Adrenal gland (tissue), 12 donors: ENCODE measurements around the gene MAP2K6. TPM values are rescaled to one million over a fixed set of nuclear protein-coding genes. Genes with fewer than 3 reads are reported as not detected.

Experiments
- DNase-seq, 7 donors: peaks; one replicate each; pipeline ENCODE4 v3.0.0-alpha.2; 2019 to 2020
- H3K27ac ChIP-seq, 5 donors: fragments of 200-600 bp; sonication (generic) in 4 of 5; 1 replicate in 3 of 5; 2 replicates in 2 of 5; pipeline versions ENCODE4 v1.5.1 to v1.8.0; 2016 to 2020; ENCODE audit warnings: mild to moderate bottlenecking in 1 of 5
- H3K27me3 ChIP-seq: fragments of 200-600 bp; 2 replicates; pipeline ENCODE4 v1.8.0; 2021
- H3K36me3 ChIP-seq, 2 donors: fragments of 200-600 bp; replicated peaks in 1 of 2; 1 replicate in 1 of 2; 2 replicates in 1 of 2; pipeline versions ENCODE4 v1.5.1 to v1.8.0; 2018 to 2022
- H3K4me1 ChIP-seq, 2 donors: fragments of 200-600 bp; replicated peaks in 1 of 2; 1 replicate in 1 of 2; 2 replicates in 1 of 2; pipeline versions ENCODE4 v1.5.1 to v1.8.0; 2018 to 2021
- H3K4me3 ChIP-seq, 4 donors: fragments of 200-600 bp; sonication (generic) in 3 of 4; one replicate each; pipeline ENCODE4 v1.5.1; 2016 to 2018
- H3K9me3 ChIP-seq, 3 donors: fragments of 200-600 bp; sonication (generic) in 1 of 3; replicated peaks in 1 of 3; 1 replicate in 2 of 3; 2 replicates in 1 of 3; pipeline versions ENCODE4 v1.5.1 to v1.8.0; 2016 to 2021
- CTCF ChIP-seq, 6 experiments: fragments of 450-650 bp in 4 of 6; fragments of 200-600 bp in 2 of 6; sonication (generic) in 1 of 6; IDR thresholded peaks; 1 replicate in 5 of 6; 2 replicates in 1 of 6; pipeline versions ENCODE4 v1.5.1 to v1.8.0; 2016 to 2021; ENCODE audit warnings: antibody characterized with exemption in 6 of 6, mild to moderate bottlenecking in 2 of 6, moderate library complexity in 1 of 6
- POLR2A ChIP-seq, 2 donors: fragments of 450-650 bp; IDR thresholded peaks; one replicate each; pipeline ENCODE4 v1.6.1; 2017; ENCODE audit warnings: antibody characterized with exemption in 2 of 2, mild to moderate bottlenecking in 2 of 2, moderate library complexity in 1 of 2
- WGBS, 4 donors: extraction: QIAGEN DNeasy Blood & Tissue Kit in 2 of 4; methylation state at CpG; one replicate each; pipeline versions ENCODE4 v1.1.5 to v1.1.7; 2013 to 2017; 5-methylcytosine and 5-hydroxymethylcytosine counted together
- intact Hi-C, 2 donors: fragments of 100-400 bp; cut with DNase I; formaldehyde crosslinking; loops; one replicate each; pipeline versions ENCODE4 v1.14.1 to v1.15.0; 2022 to 2023
- polyA plus RNA-seq, 3 donors: library from polyadenylated mRNA; stranded (reverse); fragments of 200-250 nt in 2 of 3; fragments of 350-450 nt in 1 of 3; fragmentation: Illumina TruSeq in 1 of 3; extraction: RNeasy Lipid Tissue Mini Kit (QIAGEN cat#74804) in 1 of 3; gene quantifications; one replicate each; pipeline ENCODE4 v1.2.3, GENCODE V29; 2013 to 2014
- total RNA-seq, 9 donors: library from RNA; depleted of rRNA in 4 of 9; stranded (reverse); fragments of >200 nt in 4 of 9; fragments of 120-200 nt in 1 of 9; fragmentation: NEBNext Ultra II Directional in 1 of 9; extraction: Animal tissue kit (Norgen Biotek cat#: 25700) in 1 of 9; gene quantifications; one replicate each; pipeline versions ENCODE4 v1.1.0 to v1.2.4, GENCODE V29; 2013 to 2023
- donor health status: healthy with polysubstance abuse.
- donor health status: Bipolar disorder and iron deficiency.
- donor health status: DM: yes; HTN: yes; CAD: no.
- donor health status: DM: no; HTN: no; CAD: no.
- donor health status: DM: no; HTN: no; CAD: no.
- donor health status: DM: yes; HTN: yes; CAD: no.

Gene MAP2K6
- total and polyA plus RNA-seq, 12 donors: 0.53 to 7.0 (median 1.9) TPM

- Histone ChIP-seq H3K9me3 (no peaks in the 10 kb centered on the region), H3K27ac (no peak overlapping the region), H3K4me1 (no peaks in the 10 kb centered on the region), H3K27me3 (no peaks in the 10 kb centered on the region), H3K36me3 (no peaks in the 10 kb centered on the region), H3K4me3 (no peak overlapping the region)
- intact Hi-C loops: no loop called here
- TF ChIP-seq CTCF (IDR thresholded peaks at IDR 0.05): no peak
- no peak for TF ChIP-seq POLR2A (IDR thresholded peaks at IDR 0.05)
- 90 to 96% (median 94%) methylated on average over 3 of the region's 3 CpGs for WGBS, 4 donors
- DNase-seq: no peak
Observed at GRCh38 chr17:69471406-69471805, 56.9 kb downstream of the MAP2K6 start.

- intact Hi-C loops: no loop called here
- TF ChIP-seq POLR2A (IDR thresholded peaks at IDR 0.05) (no peak), CTCF (IDR thresholded peaks at IDR 0.05) (no peak)
- no peaks in the 10 kb centered on the region for H3K27me3 ChIP-seq
- no peaks in the 10 kb centered on the region for H3K9me3 ChIP-seq
- WGBS, 4 donors: 78 to 83% (median 82%) methylated on average over 7 of the region's 7 CpGs
- no peak for DNase-seq
- H3K4me3 ChIP-seq: no peak overlapping the region
- H3K27ac ChIP-seq: no peak overlapping the region
- no peaks in the 10 kb centered on the region for H3K4me1 ChIP-seq
- no peaks in the 10 kb centered on the region for H3K36me3 ChIP-seq
Observed at GRCh38 chr17:69473841-69474831, 59.6 kb downstream of the MAP2K6 start.

GRCh38 chr17:69477204-69477902 is 62.9 kb downstream of the MAP2K6 start:
- H3K36me3 ChIP-seq: no peaks in the 10 kb centered on the region
- no peaks in the 10 kb centered on the region for H3K9me3 ChIP-seq
- H3K27me3 ChIP-seq: no peaks in the 10 kb centered on the region
- no peak for DNase-seq
- H3K4me1 ChIP-seq: no peaks in the 10 kb centered on the region
- H3K4me3 ChIP-seq: no peak overlapping the region
- no peak overlapping the region for H3K27ac ChIP-seq
- intact Hi-C loops: no loop called here
- 86 to 94% (median 91%) methylated on average over 6 of the region's 6 CpGs for WGBS, 4 donors
- TF ChIP-seq POLR2A (IDR thresholded peaks at IDR 0.05) (no peak), CTCF (IDR thresholded peaks at IDR 0.05) (no peak)

GRCh38 chr17:69477903-69478266 is 63.4 kb downstream of the MAP2K6 start:
- Histone ChIP-seq H3K27me3 (no peaks in the 10 kb centered on the region), H3K36me3 (no peaks in the 10 kb centered on the region), H3K9me3 (no peaks in the 10 kb centered on the region), H3K4me1 (no peaks in the 10 kb centered on the region), H3K27ac (no peak overlapping the region), H3K4me3 (no peak overlapping the region)
- 94 to 97% (median 94%) methylated on average over 4 of the region's 4 CpGs for WGBS, 4 donors
- TF ChIP-seq CTCF (IDR thresholded peaks at IDR 0.05): no peak
- no peak for TF ChIP-seq POLR2A (IDR thresholded peaks at IDR 0.05)
- no peak for DNase-seq
- intact Hi-C loops: no loop called here
